Neural cell (in vitro differentiated cells): ENCODE measurements around the gene ZNF691.

Experiments used
- CTCF ChIP-seq: fragments of 450-650 bp; IDR thresholded peaks from 2 replicates; pipeline ENCODE4 v1.5.1; 2014; ENCODE audit warnings: antibody characterized with exemption, mild to moderate bottlenecking, moderate library complexity; ENCODE audit not compliant: poor library complexity, severe bottlenecking
- EP300 ChIP-seq: fragments of 450-650 bp; conservative IDR thresholded peaks from 2 replicates; pipeline ENCODE4 v1.6.1; 2014; ENCODE audit warnings: antibody characterized with exemption, mild to moderate bottlenecking, moderate library complexity; ENCODE audit not compliant: poor library complexity, severe bottlenecking
- EZH2 ChIP-seq: fragments of 200-600, 300-800 bp; shearing (Covaris generic), sonication (generic); IDR thresholded peaks from 2 replicates; pipeline ENCODE4 v1.6.1; 2014; ENCODE audit warnings: antibody characterized with exemption, low read length, borderline replicate concordance, mild to moderate bottlenecking; ENCODE audit not compliant: insufficient read depth, poor library complexity, severe bottlenecking
- MXI1 ChIP-seq: fragments of 450-650 bp; conservative IDR thresholded peaks from 2 replicates; pipeline ENCODE4 v1.6.1; 2014; ENCODE audit warnings: antibody characterized with exemption, mild to moderate bottlenecking; ENCODE audit not compliant: poor library complexity, severe bottlenecking
- POLR2AphosphoS5 ChIP-seq: IDR thresholded peaks from 2 replicates; pipeline ENCODE4 v1.6.1; 2012
- RAD21 ChIP-seq: fragments of 450-650 bp; conservative IDR thresholded peaks from 2 replicates; pipeline ENCODE4 v1.6.1; 2014; ENCODE audit warnings: antibody characterized with exemption, mild to moderate bottlenecking, moderate library complexity
- TAF1 ChIP-seq: IDR thresholded peaks from 2 replicates; pipeline ENCODE4 v1.6.1; 2012; ENCODE audit warnings: low read depth
- TF ChIP-seq, protein P1 (sequence below): IDR thresholded peaks from 2 replicates; pipeline ENCODE4 v1.6.1; 2012; ENCODE audit warnings: borderline replicate concordance

DNA sequence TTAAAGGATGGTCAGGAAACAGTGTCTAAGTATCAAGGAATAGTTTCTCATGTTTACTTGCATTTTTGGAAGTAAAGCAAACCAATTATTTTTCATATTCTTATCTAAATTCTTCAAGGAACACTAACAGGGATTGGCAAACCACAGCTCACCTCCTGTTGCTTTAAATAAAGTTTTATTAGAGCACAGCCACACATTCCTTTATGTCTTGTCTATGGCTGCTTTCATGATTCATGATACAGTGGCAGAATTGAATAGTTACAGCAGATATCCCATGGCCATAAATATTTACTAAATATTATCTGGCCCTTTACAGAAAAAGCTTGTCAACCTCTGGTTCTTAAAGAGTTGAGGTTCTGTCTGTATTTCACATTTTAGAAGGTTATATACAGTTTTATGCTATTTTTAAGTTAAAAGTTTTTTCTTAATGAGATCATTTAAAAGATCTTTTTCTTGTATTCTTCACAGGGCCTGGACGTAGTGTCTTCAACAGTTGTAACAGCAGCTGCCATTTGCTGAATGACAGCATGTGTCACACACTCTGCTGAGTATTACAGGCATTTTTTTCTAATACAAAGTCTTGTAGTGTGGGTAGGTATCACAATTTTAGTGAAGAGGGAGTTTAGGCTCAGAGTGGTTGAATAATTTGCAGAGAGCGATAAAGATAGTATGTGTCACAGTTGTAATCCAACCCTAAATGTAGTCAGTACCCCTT lies 2.6 kb downstream of the ZNF691 start:
- TF ChIP-seq CTCF (no peak), EP300 (no peak), MXI1 (no peak), EZH2 (no peak), TAF1 (no peak), RAD21 (no peak), POLR2AphosphoS5 (no peak)
- TF ChIP-seq, protein P1, sequence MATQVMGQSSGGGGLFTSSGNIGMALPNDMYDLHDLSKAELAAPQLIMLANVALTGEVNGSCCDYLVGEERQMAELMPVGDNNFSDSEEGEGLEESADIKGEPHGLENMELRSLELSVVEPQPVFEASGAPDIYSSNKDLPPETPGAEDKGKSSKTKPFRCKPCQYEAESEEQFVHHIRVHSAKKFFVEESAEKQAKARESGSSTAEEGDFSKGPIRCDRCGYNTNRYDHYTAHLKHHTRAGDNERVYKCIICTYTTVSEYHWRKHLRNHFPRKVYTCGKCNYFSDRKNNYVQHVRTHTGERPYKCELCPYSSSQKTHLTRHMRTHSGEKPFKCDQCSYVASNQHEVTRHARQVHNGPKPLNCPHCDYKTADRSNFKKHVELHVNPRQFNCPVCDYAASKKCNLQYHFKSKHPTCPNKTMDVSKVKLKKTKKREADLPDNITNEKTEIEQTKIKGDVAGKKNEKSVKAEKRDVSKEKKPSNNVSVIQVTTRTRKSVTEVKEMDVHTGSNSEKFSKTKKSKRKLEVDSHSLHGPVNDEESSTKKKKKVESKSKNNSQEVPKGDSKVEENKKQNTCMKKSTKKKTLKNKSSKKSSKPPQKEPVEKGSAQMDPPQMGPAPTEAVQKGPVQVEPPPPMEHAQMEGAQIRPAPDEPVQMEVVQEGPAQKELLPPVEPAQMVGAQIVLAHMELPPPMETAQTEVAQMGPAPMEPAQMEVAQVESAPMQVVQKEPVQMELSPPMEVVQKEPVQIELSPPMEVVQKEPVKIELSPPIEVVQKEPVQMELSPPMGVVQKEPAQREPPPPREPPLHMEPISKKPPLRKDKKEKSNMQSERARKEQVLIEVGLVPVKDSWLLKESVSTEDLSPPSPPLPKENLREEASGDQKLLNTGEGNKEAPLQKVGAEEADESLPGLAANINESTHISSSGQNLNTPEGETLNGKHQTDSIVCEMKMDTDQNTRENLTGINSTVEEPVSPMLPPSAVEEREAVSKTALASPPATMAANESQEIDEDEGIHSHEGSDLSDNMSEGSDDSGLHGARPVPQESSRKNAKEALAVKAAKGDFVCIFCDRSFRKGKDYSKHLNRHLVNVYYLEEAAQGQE, result no peak
